GM12892 (cell line): ENCODE measurements around the gene SEC14L6.

Experiments used
- POLR2A ChIP-seq: IDR thresholded peaks from 2 replicates; pipeline ENCODE4 v1.6.1; 2011; ENCODE audit warnings: low read depth, low read length, control low read depth
- POLR2AphosphoS5 ChIP-seq: IDR thresholded peaks from 2 replicates; pipeline ENCODE4 v1.6.1; 2011; ENCODE audit warnings: low read depth, low read length, control low read depth
- TAF1 ChIP-seq: IDR thresholded peaks from 2 replicates; pipeline ENCODE4 v1.6.1; 2011; ENCODE audit warnings: low read depth, mild to moderate bottlenecking, control low read depth, low read length, borderline replicate concordance

GRCh38 chr22:30541961-30542810, 4.4 kb downstream of the SEC14L6 start:
- TF ChIP-seq TAF1 (no peak), POLR2AphosphoS5 (no peak), POLR2A (no peak)
